Measurements from ENCODE around the gene RGS1.
"Not testable (repeated sequence)": the region's sequence is repeated elsewhere in the genome, so short reads cannot be mapped to it uniquely, and the experiment has no call there.

RGS1 gene, protein sequence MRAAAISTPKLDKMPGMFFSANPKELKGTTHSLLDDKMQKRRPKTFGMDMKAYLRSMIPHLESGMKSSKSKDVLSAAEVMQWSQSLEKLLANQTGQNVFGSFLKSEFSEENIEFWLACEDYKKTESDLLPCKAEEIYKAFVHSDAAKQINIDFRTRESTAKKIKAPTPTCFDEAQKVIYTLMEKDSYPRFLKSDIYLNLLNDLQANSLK

DNA sequence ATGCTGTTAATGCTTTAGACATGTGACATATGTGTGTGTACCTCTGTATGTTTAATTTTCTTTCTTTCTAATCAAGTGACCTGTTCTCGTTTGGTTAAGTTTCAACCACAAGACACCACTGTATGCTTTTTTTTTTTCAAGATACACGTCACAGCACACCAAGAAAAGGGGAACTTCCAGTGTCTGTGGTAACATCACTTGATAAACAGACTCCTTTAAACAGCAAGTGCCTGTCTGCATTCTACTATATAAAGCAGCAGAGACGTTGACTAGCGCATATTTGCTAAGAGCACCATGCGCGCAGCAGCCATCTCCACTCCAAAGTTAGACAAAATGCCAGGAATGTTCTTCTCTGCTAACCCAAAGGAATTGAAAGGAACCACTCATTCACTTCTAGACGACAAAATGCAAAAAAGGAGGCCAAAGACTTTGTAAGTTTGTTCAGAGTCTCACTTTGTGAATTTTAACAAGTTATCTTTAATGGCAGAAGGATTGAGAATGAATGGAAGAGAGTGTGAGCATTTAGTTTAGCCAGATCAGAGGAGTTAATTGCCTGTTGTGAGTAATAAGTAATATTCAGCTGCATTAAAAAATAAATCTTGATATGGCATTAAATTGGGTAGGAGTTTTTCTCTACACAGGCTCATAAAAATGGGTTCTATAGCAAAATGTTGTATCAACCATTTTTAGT lies at the start of gene RGS1:
RGS1 (plus strand) TSS at position 275 of the 691 bp plus-strand sequence; CDS start at position 295, 20 bp downstream.
- no peak within 1 kb of the TSS for H3K4me3 ChIP-seq (ENCODE audit: low read length)
- TF ChIP-seq CTCF (IDR thresholded peaks at IDR 0.05; ENCODE audit: insufficient read depth, low read depth, low read length, missing control alignments): no peak
- no peak for DNase-seq (ENCODE audit: low read depth)

- DNase-seq (ENCODE audit: low read depth): no peak
- no peak for TF ChIP-seq CTCF (IDR thresholded peaks at IDR 0.05; ENCODE audit: insufficient read depth, low read depth, low read length, missing control alignments)
Observed at GRCh38 chr1:192527111-192527795, 48.3 kb upstream of the RGS1 start.

GRCh38 chr1:192527950-192528349 lies 47.6 kb upstream of the RGS1 start:
- TF ChIP-seq CTCF (IDR thresholded peaks at IDR 0.05; ENCODE audit: insufficient read depth, low read depth, low read length, missing control alignments): no peak
- no peak for DNase-seq (ENCODE audit: low read depth)
- H3K4me3 ChIP-seq (ENCODE audit: low read length): no peak overlapping the region

More at GRCh38 chr1:192527111-192527795, 48.3 kb upstream of the RGS1 start:
- H3K4me3 ChIP-seq (ENCODE audit: low read length): no peak overlapping the region

- H3K4me3 ChIP-seq (ENCODE audit: low read length): no peak overlapping the region
- TF ChIP-seq CTCF (IDR thresholded peaks at IDR 0.05; ENCODE audit: insufficient read depth, low read depth, low read length, missing control alignments): no peak
- DNase-seq (ENCODE audit: low read depth): no peak
Observed at GRCh38 chr1:192529031-192529755, 46.4 kb upstream of the RGS1 start.

GRCh38 chr1:192529811-192530210 lies 45.8 kb upstream of the RGS1 start:
- TF ChIP-seq CTCF (IDR thresholded peaks at IDR 0.05; ENCODE audit: insufficient read depth, low read depth, low read length, missing control alignments): no peak
- no peak overlapping the region for H3K4me3 ChIP-seq (ENCODE audit: low read length)
- no peak for DNase-seq (ENCODE audit: low read depth)

- no peak for DNase-seq (ENCODE audit: low read depth)
- no peak for TF ChIP-seq CTCF (IDR thresholded peaks at IDR 0.05; ENCODE audit: insufficient read depth, low read depth, low read length, missing control alignments)
- no peak overlapping the region for H3K4me3 ChIP-seq (ENCODE audit: low read length)
Observed at GRCh38 chr1:192530254-192530653, 45.3 kb upstream of the RGS1 start.

- peak; percentile 95 for DNase-seq (ENCODE audit: low read depth)
- H3K4me3 ChIP-seq (ENCODE audit: low read length): not testable (repeated sequence)
Observed at GRCh38 chr1:192531037-192531703, 44.4 kb upstream of the RGS1 start.

All from epithelial cell of esophagus (primary cell).